CD4-positive, alpha-beta T cell treated with Interleukin-4 for 4 hours (primary cell): Measurements from ENCODE around the gene ASTL.
A peak's percentile ranks its signal among the peaks of the same experiment; 100 is the strongest.

ENCODE experiments used
- DNase-seq: peaks from one replicate; pipeline ENCODE4 v3.0.0-alpha.2; 2020

Gene ASTL

GRCh38 chr2:96158554-96158940 lies 20.2 kb upstream of the ASTL start:
- DNase-seq = no peak

- DNase-seq = peak; percentile 82
These were observed 19.6 kb upstream of the ASTL start for GRCh38 chr2:96157649-96158553.

GRCh38 chr2:96156926-96157648 lies 18.8 kb upstream of the ASTL start:
- DNase-seq = no peak

DNA sequence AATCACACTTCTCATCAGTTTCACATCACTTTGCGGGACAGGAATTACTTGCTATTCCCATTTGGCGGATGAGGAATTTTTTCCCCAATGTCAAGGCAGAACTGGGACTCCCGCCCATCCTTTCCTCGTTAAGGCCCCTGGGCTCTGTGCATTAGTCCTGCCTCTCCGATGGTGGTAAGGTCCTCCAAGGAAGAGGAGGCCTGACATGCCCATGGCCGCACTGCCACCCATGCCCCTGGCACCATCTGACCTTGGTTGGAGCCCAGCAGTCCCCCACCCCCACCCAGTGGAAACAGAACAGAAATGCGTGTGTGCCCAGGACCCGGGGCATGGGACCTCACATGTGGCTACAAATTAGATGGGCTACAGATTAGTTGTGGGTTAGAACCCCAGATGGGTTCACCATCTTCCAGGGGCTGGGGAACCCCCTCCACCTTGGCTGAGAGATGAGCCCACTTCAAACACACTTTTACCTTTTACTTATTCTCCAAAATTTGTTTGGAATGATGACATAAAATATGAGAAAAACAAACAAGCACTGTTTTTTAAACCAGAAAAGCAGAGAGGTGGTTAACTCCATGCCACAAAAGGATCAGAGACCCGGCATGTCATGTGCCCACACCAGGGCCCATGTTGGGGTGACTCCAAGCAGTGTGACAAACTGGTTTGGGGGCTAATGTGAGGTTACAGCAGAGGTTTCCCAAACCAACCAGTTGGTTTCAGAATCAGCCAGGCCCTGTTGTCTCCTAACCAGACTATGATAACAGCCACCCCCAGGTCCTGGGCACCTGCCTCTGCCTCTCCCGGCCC lies 17.9 kb upstream of the ASTL start:
- DNase-seq = no peak

DNA sequence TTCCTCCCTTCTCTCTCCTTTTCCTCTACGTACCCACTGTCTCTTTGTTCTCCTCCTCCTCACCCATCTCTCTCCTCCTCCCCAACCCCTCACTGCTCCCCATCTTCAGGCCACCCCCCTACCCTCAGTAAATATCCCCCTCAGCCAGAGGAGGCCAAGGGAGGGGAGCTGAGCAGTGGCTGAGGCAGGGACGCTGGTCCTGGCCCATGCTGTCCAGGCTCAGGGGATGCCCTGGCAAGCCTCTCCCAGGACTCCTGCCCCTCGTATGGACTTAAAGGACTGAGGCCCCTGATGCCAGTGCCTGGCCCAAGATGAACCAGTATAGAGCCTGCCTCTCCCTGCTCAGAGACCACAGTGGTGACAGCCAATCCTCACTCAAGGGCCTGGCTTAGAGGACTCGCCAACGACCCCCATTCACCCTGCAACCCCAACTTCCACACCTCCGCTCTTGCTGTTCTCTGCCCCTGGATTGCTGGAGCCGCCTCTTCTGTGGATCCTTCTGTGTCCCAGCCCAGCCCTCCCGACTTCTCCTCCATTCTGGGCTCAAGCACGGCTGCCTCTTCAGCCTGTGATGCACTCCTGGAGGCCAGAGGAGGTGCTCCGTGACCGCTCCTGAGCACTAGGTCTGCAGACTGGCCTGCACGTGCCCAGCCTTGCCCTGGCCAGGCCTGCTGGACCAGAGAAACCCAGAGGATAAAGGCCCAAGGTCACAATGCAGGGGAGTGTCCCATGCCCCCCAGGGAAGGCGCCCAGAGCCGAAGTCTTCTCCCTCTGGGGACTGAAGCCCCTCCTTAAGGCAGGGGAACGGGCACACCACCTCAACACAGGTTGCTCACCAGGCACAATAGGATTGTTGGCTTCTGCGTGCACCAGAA lies 16.4 kb upstream of the ASTL start:
- DNase-seq = no peak

DNA sequence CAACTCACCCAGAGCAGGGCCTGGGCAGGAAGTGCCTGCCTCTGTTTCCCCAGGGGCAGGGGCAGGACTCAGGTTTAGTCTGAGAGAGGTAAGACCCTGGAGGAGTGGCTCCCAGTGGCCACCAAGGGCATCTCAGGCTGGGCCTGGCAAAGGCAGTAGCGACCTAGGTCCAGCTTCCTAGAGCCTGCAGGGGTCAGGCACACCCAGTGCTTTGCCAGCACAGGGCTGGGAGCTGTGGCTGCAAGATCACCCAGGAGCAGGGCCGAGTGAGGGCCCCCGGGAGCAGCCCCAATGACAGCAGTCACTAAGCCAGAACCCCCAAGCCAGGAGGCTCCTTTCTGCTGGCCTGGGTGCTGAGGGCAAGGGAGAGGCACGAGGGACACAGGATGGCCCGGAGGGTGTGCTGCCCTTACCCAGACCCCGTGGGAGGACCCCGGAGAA lies 15.7 kb upstream of the ASTL start:
- DNase-seq = no peak

DNA sequence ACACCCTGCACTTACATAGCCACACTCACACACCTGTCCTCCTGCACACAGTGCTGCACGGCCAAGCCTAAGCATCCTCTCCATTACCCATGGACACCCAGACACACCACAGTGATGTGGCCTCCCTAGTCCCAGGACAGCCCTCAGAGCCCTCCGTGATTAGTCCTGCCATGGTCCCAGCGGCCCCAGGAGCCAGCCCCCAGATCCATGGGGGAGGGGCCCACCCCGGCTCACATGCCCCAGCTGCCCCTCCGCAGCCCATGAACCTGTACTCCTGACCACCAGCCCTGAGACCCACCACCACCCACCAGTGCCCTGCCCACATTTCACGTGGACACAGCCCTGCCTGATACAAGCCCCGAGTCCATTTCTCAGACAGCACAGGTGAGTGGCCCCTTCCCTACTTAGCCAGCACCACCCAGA lies 15.0 kb upstream of the ASTL start:
- no peak for DNase-seq

- no peak for DNase-seq
These were observed 14.2 kb upstream of the ASTL start for GRCh38 chr2:96152304-96153161.

GRCh38 chr2:96151595-96152303 lies 13.4 kb upstream of the ASTL start:
- no peak for DNase-seq

GRCh38 chr2:96150791-96151594 lies 12.7 kb upstream of the ASTL start:
- no peak for DNase-seq

GRCh38 chr2:96150007-96150640 lies 11.8 kb upstream of the ASTL start:
- DNase-seq = no peak

DNA sequence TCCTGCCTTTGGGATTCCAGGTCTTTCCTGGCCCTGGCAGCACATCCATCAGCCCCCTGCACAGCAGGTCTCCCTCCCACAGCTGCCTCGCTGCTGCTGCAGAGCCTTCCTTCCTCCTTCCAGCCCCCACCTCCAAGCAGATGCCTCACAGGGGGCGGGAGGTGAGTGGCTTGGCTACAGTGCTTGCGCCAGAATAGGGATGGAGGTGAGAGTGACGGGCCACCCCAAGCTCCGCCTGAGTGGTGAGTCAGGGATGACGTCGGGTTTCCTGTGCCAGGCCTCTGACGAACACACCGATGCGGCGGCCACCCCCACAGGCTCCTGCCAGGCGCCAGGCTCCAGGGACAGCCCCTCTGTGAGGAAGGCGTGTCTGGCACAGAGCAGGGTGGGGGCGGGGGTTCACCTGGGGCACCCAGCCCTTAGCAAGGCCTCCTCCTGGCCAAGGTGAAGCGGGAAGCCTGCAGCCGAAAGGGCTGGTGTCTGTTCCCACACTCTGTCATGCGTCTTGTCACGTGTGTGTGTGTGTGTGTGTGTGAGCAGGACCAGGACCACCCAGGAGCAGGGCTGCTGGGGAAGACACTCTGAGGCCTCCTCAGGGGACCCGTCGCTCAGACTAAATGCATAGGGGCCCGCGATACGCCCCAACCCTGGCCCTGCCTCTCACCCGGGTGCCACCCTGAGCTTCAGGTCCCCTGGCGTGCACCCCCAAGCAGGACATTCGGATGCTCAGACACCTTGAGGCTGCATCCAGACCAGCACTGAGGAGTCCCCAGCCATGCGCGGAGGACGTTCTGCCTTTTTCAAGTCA lies 10.3 kb upstream of the ASTL start:
- DNase-seq = peak; percentile 94

GRCh38 chr2:96147593-96148201 lies 9.4 kb upstream of the ASTL start:
- DNase-seq = no peak

GRCh38 chr2:96146881-96147592 lies 8.7 kb upstream of the ASTL start:
- DNase-seq = no peak

DNA sequence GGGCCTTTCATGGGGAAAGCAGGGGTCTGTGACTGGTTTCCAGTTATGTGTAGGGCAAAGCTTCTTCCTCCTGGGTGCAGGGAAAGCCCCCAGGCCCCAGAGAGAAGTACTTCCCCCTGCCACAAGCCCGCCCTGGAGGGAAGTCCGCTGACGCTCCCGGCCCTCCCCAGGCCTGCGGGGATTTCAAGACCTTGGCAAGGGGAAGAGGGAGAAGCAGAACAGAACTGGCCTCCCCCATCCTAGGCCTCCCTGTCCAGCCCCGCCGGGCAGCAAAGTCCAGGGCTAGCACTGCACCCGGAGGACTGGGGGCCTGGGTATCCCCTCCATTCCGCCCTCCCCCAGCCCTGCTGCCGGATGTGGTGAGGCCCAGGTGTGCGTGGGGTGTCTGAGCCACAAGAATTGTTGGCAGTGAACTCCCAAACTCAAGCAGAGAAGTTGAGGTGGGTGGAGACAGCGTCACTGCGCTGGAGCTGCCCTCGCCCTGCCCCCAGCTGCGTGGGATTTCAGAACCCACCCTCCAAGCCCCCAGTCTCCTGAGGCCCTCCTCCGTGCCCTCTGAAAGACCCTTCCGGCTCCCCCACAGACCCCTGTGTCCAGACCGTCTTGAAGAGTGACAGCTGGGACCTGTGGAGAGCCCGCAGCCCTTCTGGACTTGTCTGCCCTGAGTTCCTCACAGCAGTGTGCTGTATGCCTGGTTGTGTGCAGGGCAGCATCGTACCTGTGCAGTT lies 8.0 kb upstream of the ASTL start:
- DNase-seq = peak; percentile 86

DNA sequence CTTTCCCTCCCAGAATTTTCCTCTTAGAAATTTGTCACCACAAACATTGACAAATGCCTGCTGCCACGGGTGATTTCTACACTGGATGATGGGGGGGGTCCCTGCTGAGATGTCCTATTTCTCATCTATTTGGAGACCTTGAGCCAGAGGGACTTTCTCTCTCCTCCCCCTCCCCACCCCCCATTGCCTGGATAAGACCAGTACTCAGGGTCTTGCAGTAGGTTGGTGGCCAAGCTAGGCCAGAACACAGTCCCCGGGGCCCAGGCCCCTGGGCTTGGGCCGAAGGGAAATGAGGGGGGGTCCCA lies 7.5 kb upstream of the ASTL start:
- DNase-seq = no peak
